Subcutaneous adipose tissue (tissue), 4 donors: Measurements from ENCODE around the gene RNF11. TPM values are rescaled to one million over a fixed set of nuclear protein-coding genes. Genes with fewer than 3 reads are reported as not detected.

ENCODE experiments used
- total RNA-seq, 4 donors: library from RNA; depleted of rRNA; stranded (reverse); fragments of >200 nt; gene quantifications; one replicate each; pipeline ENCODE4 v1.1.0, GENCODE V29; 2016
- TF ChIP-seq, protein P1 (sequence below): fragments of 450-650 bp; IDR thresholded peaks from one replicate; pipeline ENCODE4 v1.5.1; 2016; ENCODE audit warnings: low read depth, mild to moderate bottlenecking, control low read depth, antibody characterized with exemption, moderate library complexity

The RNF11 gene
- total RNA-seq, 4 donors from 2014 or later = 77.9 to 138 (median 112) TPM

DNA sequence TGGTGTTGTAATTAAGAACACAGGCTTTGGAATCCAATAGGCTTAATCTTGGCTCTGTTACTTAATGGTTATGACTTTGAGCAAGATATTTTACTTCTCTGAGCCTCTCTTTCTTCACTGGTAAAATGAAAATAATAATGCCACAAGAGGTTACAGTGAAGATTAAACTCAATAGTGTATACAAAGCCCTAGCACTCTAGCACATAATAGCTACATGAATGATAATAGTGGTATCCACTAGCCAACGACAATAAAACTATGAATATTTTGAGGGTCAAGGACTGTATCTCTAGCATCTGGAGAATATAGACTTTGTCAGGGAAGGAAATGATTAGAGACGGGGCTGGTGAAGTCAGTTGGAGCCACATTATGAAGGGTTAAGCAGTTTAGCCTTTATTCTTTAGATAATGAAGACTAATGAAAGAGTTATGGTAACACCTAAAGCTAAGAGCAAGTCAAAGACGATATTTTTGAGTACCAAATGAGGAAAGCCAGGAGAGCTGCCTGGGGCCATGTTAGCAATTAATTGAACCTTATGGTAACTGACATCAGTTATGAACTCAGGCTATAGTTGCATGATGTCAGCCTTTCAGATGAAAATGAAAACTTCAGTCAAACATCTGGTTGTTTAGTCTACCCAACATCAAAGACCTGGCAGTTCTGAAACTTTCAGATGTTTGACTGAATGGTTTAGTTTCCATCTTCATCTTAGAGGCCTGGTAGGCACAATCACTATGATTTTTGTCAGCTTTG, 32.8 kb upstream of the RNF11 start:
- TF ChIP-seq, protein P1, sequence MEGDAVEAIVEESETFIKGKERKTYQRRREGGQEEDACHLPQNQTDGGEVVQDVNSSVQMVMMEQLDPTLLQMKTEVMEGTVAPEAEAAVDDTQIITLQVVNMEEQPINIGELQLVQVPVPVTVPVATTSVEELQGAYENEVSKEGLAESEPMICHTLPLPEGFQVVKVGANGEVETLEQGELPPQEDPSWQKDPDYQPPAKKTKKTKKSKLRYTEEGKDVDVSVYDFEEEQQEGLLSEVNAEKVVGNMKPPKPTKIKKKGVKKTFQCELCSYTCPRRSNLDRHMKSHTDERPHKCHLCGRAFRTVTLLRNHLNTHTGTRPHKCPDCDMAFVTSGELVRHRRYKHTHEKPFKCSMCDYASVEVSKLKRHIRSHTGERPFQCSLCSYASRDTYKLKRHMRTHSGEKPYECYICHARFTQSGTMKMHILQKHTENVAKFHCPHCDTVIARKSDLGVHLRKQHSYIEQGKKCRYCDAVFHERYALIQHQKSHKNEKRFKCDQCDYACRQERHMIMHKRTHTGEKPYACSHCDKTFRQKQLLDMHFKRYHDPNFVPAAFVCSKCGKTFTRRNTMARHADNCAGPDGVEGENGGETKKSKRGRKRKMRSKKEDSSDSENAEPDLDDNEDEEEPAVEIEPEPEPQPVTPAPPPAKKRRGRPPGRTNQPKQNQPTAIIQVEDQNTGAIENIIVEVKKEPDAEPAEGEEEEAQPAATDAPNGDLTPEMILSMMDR = no peak

DNA sequence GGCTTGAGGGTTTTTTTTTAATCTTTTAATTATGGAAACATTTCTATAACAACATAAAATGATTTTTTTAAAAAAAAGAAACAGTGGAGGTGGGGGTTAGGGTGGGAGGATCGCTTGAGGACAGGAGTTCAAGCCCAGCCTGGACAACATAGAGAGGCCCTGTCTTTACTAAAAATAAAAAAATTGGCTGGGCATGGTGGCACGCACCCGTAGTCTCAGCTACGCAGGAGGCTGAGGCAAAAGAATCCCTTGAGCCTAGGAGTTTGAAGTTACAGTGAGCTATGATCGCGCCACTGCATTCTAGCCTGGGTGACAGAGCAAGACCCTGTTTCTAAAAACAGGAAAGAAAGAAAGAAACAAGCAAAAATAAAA, 32.2 kb upstream of the RNF11 start:
- TF ChIP-seq, protein P1 = no peak

DNA sequence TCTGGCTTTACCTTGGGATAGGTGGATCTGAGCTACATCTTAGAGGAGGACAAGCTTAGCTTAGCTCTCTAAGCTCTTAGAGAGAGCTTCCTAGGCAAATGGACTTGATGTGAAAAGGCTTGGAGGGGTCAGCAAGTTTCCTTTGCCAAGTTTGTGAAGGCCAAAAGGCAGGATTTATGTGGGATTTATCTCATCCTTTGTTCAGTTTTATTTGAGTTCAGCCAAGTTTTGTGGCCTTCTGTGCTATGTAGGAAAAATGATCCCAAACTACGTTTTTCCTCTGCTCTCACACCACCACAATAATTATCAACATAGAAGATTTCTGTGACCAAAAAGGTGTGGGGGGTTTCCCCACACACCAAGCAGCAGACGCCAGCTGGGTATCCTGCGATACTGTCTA, 26.0 kb upstream of the RNF11 start:
- TF ChIP-seq, protein P1 = no peak

DNA sequence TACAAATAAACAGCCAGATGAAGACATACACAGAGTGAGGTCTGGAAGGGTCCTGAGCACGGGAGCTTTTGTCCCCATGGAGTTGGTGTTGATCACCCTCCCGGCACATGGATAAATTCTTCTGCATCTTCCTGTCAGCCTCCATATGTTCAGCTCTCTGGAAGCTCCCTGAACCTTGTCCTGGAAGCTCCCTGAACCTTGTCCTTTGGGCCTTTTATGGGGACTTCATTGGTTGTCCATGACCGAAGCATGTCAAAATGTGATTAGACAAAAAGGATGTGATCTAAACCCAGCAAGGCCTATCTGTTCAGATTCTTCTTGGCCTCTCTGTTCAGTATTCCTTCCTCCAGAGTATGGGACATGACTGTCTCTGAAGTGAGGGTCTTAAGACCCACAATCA, 25.4 kb upstream of the RNF11 start:
- TF ChIP-seq, protein P1 = no peak

- TF ChIP-seq, protein P1 = no peak
Measured at GRCh38 chr1:51214615-51215131, 21.4 kb upstream of the RNF11 start.

DNA sequence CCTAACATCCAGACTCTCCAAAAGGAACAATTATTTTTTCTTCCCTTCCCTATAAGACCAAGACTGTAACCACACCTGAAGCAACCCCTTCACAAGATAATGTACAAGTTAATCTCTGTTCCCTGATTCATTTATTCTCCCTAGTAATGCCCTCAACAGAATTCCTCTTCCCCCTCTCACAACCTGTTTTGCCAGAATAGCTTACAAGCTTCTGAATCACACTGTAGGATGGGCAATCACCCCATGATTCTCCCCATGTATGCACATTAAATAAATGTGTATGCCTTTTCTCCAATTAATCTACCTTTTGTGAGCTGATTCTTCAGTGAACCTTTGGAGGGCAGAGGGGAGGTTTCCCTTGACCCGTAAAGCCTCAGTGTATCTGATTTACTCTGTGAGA, 20.9 kb upstream of the RNF11 start:
- TF ChIP-seq, protein P1 = no peak

GRCh38 chr1:51216631-51217030, 19.4 kb upstream of the RNF11 start:
- TF ChIP-seq, protein P1 = no peak
